ENCODE results near the gene WEE2.

The WEE2 gene

GRCh38 chr7:141691540-141691939 lies 16.6 kb upstream of the WEE2 start:
- no peak for DNase-seq (ENCODE audit: low read depth, low spot score)
- no peak overlapping the region for H3K4me3 ChIP-seq (ENCODE audit: low read length)
- H3K27ac ChIP-seq (ENCODE audit: low read length), result no peak overlapping the region
- peaks cover 4% of the 10 kb centered on the region; the same call in 1 of the 2 replicates for H3K4me1 ChIP-seq (ENCODE audit: control insufficient read depth, insufficient read depth, low read length)
- WGBS (ENCODE audit: insufficient coverage, insufficient read length), result no CpG with 5 or more reads among the region's 3 CpGs
- no peaks in the 10 kb centered on the region for H3K9me3 ChIP-seq (ENCODE audit: control insufficient read depth, insufficient read depth, low read length)
- H3K36me3 ChIP-seq (ENCODE audit: control insufficient read depth, insufficient read depth, low read length), result no peaks in the 10 kb centered on the region
- no peaks in the 10 kb centered on the region for H3K27me3 ChIP-seq (ENCODE audit: control insufficient read depth, insufficient read depth, low read length)

GRCh38 chr7:141691961-141692360 lies 16.2 kb upstream of the WEE2 start:
- H3K27me3 ChIP-seq (ENCODE audit: control insufficient read depth, insufficient read depth, low read length), result no peaks in the 10 kb centered on the region
- no peaks in the 10 kb centered on the region for H3K9me3 ChIP-seq (ENCODE audit: control insufficient read depth, insufficient read depth, low read length)
- H3K4me1 ChIP-seq (ENCODE audit: control insufficient read depth, insufficient read depth, low read length), result peaks cover 4% of the 10 kb centered on the region; the same call in 1 of the 2 replicates
- H3K36me3 ChIP-seq (ENCODE audit: control insufficient read depth, insufficient read depth, low read length), result no peaks in the 10 kb centered on the region
- no CpG with 5 or more reads among the region's 4 CpGs for WGBS (ENCODE audit: insufficient coverage, insufficient read length)
- no peak for DNase-seq (ENCODE audit: low read depth, low spot score)
- no peak overlapping the region for H3K4me3 ChIP-seq (ENCODE audit: low read length)
- no peak overlapping the region for H3K27ac ChIP-seq (ENCODE audit: low read length)

GRCh38 chr7:141693082-141693481 lies 15.1 kb upstream of the WEE2 start:
- no CpG with 5 or more reads among the region's 3 CpGs for WGBS (ENCODE audit: insufficient coverage, insufficient read length)
- H3K4me1 ChIP-seq (ENCODE audit: control insufficient read depth, insufficient read depth, low read length), result peaks cover 6% of the 10 kb centered on the region

GRCh38 chr7:141695803-141696289 lies 12.3 kb upstream of the WEE2 start:
- no peak for DNase-seq (ENCODE audit: low read depth, low spot score)
- H3K36me3 ChIP-seq (ENCODE audit: control insufficient read depth, insufficient read depth, low read length), result no peaks in the 10 kb centered on the region
- H3K4me3 ChIP-seq (ENCODE audit: low read length), result no peak overlapping the region
- no peaks in the 10 kb centered on the region for H3K27me3 ChIP-seq (ENCODE audit: control insufficient read depth, insufficient read depth, low read length)
- WGBS (ENCODE audit: insufficient coverage, insufficient read length), result no CpG with 5 or more reads among the region's 6 CpGs
- no peaks in the 10 kb centered on the region for H3K9me3 ChIP-seq (ENCODE audit: control insufficient read depth, insufficient read depth, low read length)
- no peak overlapping the region for H3K27ac ChIP-seq (ENCODE audit: low read length)
- H3K4me1 ChIP-seq (ENCODE audit: control insufficient read depth, insufficient read depth, low read length), result peaks cover 4% of the 10 kb centered on the region; the same call in 1 of the 2 replicates

More at GRCh38 chr7:141693082-141693481, 15.1 kb upstream of the WEE2 start:
- Histone ChIP-seq H3K36me3 (ENCODE audit: control insufficient read depth, insufficient read depth, low read length) (no peaks in the 10 kb centered on the region), H3K4me3 (ENCODE audit: low read length) (no peak overlapping the region), H3K9me3 (ENCODE audit: control insufficient read depth, insufficient read depth, low read length) (no peaks in the 10 kb centered on the region), H3K27ac (ENCODE audit: low read length) (no peak overlapping the region), H3K27me3 (ENCODE audit: control insufficient read depth, insufficient read depth, low read length) (no peaks in the 10 kb centered on the region)
- no peak for DNase-seq (ENCODE audit: low read depth, low spot score)

GRCh38 chr7:141696348-141696747 lies 11.8 kb upstream of the WEE2 start:
- Histone ChIP-seq H3K4me3 (ENCODE audit: low read length) (no peak overlapping the region), H3K27me3 (ENCODE audit: control insufficient read depth, insufficient read depth, low read length) (no peaks in the 10 kb centered on the region), H3K9me3 (ENCODE audit: control insufficient read depth, insufficient read depth, low read length) (no peaks in the 10 kb centered on the region), H3K4me1 (ENCODE audit: control insufficient read depth, insufficient read depth, low read length) (peaks cover 4% of the 10 kb centered on the region; the same call in 1 of the 2 replicates), H3K36me3 (ENCODE audit: control insufficient read depth, insufficient read depth, low read length) (no peaks in the 10 kb centered on the region), H3K27ac (ENCODE audit: low read length) (no peak overlapping the region)
- WGBS (ENCODE audit: insufficient coverage, insufficient read length), result no CpG with 5 or more reads among the region's 2 CpGs
- no peak for DNase-seq (ENCODE audit: low read depth, low spot score)

GRCh38 chr7:141697211-141697871 lies 10.8 kb upstream of the WEE2 start:
- H3K27me3 ChIP-seq (ENCODE audit: control insufficient read depth, insufficient read depth, low read length), result no peaks in the 10 kb centered on the region
- no peak overlapping the region for H3K27ac ChIP-seq (ENCODE audit: low read length)
- no peaks in the 10 kb centered on the region for H3K36me3 ChIP-seq (ENCODE audit: control insufficient read depth, insufficient read depth, low read length)
- no peak overlapping the region for H3K4me3 ChIP-seq (ENCODE audit: low read length)
- H3K9me3 ChIP-seq (ENCODE audit: control insufficient read depth, insufficient read depth, low read length), result no peaks in the 10 kb centered on the region
- peaks cover 2% of the 10 kb centered on the region; the same call in 1 of the 2 replicates for H3K4me1 ChIP-seq (ENCODE audit: control insufficient read depth, insufficient read depth, low read length)
- no peak for DNase-seq (ENCODE audit: low read depth, low spot score)
- no CpG with 5 or more reads among the region's 10 CpGs for WGBS (ENCODE audit: insufficient coverage, insufficient read length)

GRCh38 chr7:141698247-141699015 lies 9.7 kb upstream of the WEE2 start:
- Histone ChIP-seq H3K9me3 (ENCODE audit: control insufficient read depth, insufficient read depth, low read length) (no peaks in the 10 kb centered on the region), H3K4me3 (ENCODE audit: low read length) (no peak overlapping the region), H3K27me3 (ENCODE audit: control insufficient read depth, insufficient read depth, low read length) (no peaks in the 10 kb centered on the region), H3K27ac (ENCODE audit: low read length) (no peak overlapping the region), H3K36me3 (ENCODE audit: control insufficient read depth, insufficient read depth, low read length) (no peaks in the 10 kb centered on the region), H3K4me1 (ENCODE audit: control insufficient read depth, insufficient read depth, low read length) (peaks cover 2% of the 10 kb centered on the region; the same call in 1 of the 2 replicates)
- no peak for DNase-seq (ENCODE audit: low read depth, low spot score)
- no CpG with 5 or more reads among the region's 1 CpG for WGBS (ENCODE audit: insufficient coverage, insufficient read length)

GRCh38 chr7:141699860-141700259 lies 8.3 kb upstream of the WEE2 start:
- Histone ChIP-seq H3K4me3 (ENCODE audit: low read length) (no peak overlapping the region), H3K9me3 (ENCODE audit: control insufficient read depth, insufficient read depth, low read length) (no peaks in the 10 kb centered on the region), H3K27ac (ENCODE audit: low read length) (no peak overlapping the region), H3K27me3 (ENCODE audit: control insufficient read depth, insufficient read depth, low read length) (no peaks in the 10 kb centered on the region), H3K4me1 (ENCODE audit: control insufficient read depth, insufficient read depth, low read length) (peaks cover 2% of the 10 kb centered on the region; the same call in 1 of the 2 replicates), H3K36me3 (ENCODE audit: control insufficient read depth, insufficient read depth, low read length) (no peaks in the 10 kb centered on the region)
- DNase-seq (ENCODE audit: low read depth, low spot score), result no peak
- WGBS (ENCODE audit: insufficient coverage, insufficient read length), result no CpG with 5 or more reads among the region's 3 CpGs

- no peak for DNase-seq (ENCODE audit: low read depth, low spot score)
- Histone ChIP-seq H3K27ac (ENCODE audit: low read length) (no peak overlapping the region), H3K4me3 (ENCODE audit: low read length) (peak overlapping the region; percentile 99; the same call in 1 of the 2 replicates), H3K27me3 (ENCODE audit: control insufficient read depth, insufficient read depth, low read length) (no peaks in the 10 kb centered on the region), H3K36me3 (ENCODE audit: control insufficient read depth, insufficient read depth, low read length) (no peaks in the 10 kb centered on the region), H3K4me1 (ENCODE audit: control insufficient read depth, insufficient read depth, low read length) (peaks cover 2% of the 10 kb centered on the region; the same call in 1 of the 2 replicates), H3K9me3 (ENCODE audit: control insufficient read depth, insufficient read depth, low read length) (no peaks in the 10 kb centered on the region)
- WGBS (ENCODE audit: insufficient coverage, insufficient read length), result no CpG with 5 or more reads among the region's 5 CpGs
Measured at GRCh38 chr7:141700296-141700847, 7.8 kb upstream of the WEE2 start.

- peak overlapping the region; percentile 99; the same call in 1 of the 2 replicates for H3K4me3 ChIP-seq (ENCODE audit: low read length)
- no peak for DNase-seq (ENCODE audit: low read depth, low spot score)
- no peaks in the 10 kb centered on the region for H3K27me3 ChIP-seq (ENCODE audit: control insufficient read depth, insufficient read depth, low read length)
- H3K36me3 ChIP-seq (ENCODE audit: control insufficient read depth, insufficient read depth, low read length), result no peaks in the 10 kb centered on the region
- no CpG with 5 or more reads among the region's 20 CpGs for WGBS (ENCODE audit: insufficient coverage, insufficient read length)
- no peaks in the 10 kb centered on the region for H3K9me3 ChIP-seq (ENCODE audit: control insufficient read depth, insufficient read depth, low read length)
- H3K4me1 ChIP-seq (ENCODE audit: control insufficient read depth, insufficient read depth, low read length), result peaks cover 2% of the 10 kb centered on the region; the same call in 1 of the 2 replicates
- no peak overlapping the region for H3K27ac ChIP-seq (ENCODE audit: low read length)
Measured at GRCh38 chr7:141700848-141701371, 7.2 kb upstream of the WEE2 start.
